ENCODE measurements around the gene RIMBP2.
"Not testable (repeated sequence)": the region's sequence is repeated elsewhere in the genome, so short reads cannot be mapped to it uniquely, and the experiment has no call there.

RIMBP2 gene

DNA sequence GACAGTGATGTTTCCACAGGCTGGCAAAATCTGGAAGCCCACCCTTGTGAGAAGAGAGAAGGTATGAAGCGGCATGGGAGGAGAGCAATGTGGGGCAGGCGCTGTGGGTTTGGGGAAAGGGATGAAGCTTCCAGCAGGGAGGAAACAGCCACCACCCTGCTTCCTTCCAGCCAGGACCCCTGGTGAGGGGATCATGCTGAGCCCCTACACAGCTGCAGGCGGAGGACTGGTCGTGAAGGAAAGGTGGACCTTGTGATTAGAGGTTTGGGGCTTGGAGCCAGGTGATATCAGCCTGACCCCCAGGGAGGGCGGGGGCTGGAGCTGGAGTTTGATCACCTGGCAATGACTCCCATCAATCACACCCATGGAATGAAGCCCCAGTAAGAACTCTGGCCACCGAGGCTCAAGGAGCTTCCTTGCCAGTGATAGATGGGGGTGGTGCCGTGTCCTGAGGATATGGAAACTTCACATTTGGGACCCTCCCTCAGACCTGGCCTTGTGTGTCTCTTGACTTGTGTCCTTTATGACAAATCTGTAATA, 48.6 kb downstream of the RIMBP2 start:
- Histone ChIP-seq H3K4me3 (no peak overlapping the region), H3K27ac (no peak overlapping the region)

DNA sequence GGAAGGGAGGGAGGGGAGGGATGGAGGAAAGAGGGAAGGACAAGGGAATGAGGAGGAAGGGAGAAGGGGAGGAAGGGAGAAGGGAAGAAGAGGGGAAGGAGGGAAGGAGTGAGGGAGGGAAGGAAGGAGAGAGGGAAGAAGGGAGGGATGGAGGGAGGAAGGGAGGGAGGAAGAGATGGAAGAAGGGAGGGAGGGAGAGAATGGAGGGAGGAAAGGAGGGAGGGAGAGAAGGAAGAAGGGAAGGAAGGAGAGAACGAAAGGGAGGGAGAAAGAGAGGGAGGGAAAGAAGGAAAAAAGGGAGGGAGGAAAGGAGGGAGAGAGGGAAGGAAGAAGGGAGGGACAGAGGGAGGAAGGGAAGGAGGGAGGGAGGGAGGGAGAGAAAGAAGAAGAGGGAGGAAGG, 49.5 kb downstream of the RIMBP2 start:
- Histone ChIP-seq H3K27ac (no peak overlapping the region), H3K4me3 (no peak overlapping the region)

DNA sequence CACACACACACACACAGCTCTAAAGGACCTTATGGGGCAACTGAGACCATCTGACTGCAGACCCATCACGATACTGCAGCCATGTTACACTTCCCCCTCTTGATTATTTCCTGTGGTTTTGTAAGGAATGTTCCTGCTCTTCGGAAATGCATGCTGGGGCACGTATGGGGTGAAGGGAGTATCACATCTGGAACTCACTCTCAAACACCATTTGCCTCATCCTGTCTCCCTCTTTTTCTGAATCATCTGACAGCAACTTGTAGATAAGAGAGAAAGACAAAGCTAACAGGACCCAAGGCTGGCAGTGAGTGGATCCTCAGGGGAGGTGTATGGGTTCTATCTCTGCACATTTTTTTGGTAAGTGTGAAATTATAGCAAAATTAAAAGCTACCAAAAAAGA, 50.3 kb downstream of the RIMBP2 start:
- Histone ChIP-seq H3K4me3 (no peak overlapping the region), H3K27ac (no peak overlapping the region)

DNA sequence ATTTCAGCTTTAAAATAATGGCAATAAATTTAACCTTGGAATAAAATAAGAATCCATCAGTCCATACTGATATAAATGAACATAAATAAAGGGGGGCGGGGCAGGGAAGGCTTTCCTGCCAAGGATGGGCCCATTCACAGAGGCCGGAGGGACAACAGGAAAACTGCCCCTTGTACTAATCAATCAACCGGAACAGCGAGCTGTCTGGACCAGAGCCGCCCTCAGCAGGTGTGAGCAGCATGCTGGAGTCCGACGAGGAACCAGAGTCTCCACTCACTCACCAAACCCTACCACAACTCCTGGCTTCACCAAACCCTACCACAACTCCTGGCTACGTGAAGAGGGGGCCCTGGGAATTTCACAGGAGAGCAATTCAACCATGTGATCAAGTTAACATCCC, 51.3 kb downstream of the RIMBP2 start:
- no peak overlapping the region for H3K4me3 ChIP-seq
- H3K27ac ChIP-seq: no peak overlapping the region

DNA sequence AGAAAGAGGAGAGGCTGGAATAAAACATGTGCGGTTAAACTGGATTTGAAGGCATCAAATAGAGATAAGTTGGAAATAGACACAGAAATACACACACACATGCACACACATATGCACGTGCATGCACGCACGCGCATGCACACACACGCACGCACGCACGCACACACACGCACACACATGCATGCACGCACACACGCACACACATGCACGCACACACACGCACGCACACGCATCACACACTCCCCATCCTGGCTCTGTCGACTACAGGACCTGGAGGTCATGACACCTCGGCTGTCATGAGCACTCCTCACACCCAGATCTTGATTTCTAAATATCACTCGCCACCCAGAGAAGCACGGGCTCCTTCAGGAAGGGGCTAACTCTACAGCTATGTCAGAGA, 51.8 kb downstream of the RIMBP2 start:
- Histone ChIP-seq H3K27ac (no peak overlapping the region), H3K4me3 (no peak overlapping the region)

DNA sequence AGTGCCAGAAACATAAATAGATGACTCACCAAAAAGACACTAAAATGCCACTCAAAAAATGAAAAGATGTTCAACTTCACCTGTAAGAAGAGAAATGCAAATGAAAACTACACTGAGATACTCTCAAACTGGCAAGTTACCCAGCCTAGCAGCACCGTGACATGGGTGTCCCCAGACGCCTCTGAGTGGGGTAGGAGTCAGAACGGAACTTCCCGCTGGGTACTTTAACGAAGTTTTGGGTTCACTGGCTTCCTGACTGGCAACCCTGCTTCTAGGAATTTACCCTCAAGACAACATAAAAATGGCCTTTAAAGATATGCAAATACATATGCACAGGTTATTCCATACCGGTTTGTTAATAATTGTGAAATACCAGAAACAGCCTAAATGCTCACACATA, 52.6 kb downstream of the RIMBP2 start:
- no peak overlapping the region for H3K4me3 ChIP-seq
- no peak overlapping the region for H3K27ac ChIP-seq

DNA sequence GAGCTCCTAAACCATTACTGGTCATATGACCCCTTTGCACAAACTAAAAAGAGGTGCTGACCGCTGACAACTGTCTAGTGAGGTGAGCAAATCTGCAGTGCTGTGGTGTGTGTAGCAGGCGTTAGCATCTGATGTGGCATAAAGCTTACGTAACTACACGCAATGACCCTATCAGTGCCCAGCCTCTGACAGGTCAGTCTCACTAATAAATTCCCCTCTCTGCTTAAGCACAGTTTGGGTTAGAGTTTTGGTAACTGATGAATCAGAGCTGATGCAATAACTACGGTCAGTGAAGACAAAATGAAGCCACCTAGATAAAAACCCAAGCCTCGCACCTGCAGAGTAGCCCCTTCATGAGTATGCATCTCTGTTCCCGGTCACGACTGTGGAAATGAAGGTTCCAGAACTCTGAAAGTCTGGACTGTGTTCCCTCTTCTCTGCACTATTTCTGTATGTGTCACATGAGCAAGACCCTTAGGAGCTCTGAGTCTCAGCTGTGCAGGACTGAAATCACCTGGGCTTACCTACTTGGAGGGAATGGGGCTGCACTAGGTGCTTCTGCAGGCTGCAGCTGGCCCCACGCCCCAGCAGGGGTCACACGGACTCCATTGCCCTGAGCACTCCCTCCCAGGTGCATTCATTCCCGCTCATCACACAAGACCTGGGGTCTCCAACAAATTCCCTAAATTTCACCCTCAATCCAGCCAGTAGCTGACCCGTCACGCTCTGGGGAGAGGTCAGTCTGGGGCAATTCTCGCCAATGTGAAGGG, 54.4 kb downstream of the RIMBP2 start:
- no peak overlapping the region for H3K27ac ChIP-seq
- H3K4me3 ChIP-seq: no peak overlapping the region

DNA sequence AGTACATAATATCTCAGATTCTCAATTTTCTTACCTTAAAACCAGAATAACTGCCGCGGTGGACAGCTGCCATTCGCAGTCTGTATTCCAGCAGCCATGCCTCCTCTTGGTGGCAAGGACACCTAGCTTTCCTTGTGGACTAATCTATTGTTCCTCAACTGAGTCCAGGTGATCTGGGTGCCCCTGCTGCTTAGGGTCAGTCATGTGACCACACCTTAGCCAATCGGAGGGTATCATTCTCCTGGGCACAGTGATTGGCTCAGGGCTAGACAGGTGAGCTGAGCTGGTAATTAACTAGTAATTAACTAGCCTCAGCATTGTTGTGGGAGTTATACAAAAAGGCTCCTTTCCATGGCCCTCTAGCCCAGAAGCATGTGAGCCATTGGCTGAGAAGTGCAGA, 55.0 kb downstream of the RIMBP2 start:
- Histone ChIP-seq H3K27ac (no peak overlapping the region), H3K4me3 (no peak overlapping the region)

DNA sequence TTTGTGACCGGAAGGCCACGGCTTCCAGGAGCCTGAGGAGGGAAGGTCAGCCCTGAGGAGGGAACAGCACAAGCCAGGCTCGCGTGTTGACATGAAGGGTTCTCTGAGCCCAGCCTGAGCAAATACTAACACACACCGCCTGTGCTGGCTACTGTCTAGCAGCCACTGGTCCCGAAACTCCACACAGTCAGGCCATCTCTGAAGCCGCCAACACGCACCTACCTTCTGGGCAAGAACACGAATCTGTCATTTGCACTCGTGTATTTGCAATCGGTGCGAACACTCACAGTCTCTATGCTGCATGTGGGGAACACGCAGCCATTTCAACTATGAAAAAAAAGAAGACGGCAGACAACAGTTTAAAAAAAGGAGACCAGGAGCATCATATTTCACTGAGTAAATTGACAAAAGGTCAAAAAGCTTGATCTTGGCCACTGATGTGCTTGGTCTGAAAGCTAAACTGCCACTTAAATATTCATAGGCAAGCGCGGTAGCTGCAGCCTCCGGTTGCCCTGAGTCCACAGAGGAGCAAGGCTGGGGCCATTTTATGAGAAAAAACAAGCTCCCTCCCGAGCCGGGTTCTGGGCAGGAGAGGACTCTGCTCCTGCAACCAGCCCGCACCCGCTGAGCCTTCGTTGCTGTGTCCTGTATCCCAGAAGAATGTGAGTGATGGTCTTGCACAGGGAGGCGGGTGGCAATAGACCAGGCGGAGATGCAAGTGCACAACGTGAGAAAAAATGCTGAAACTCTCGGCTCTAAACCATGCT, 57.8 kb downstream of the RIMBP2 start:
- no peak overlapping the region for H3K27ac ChIP-seq
- no peak overlapping the region for H3K4me3 ChIP-seq

DNA sequence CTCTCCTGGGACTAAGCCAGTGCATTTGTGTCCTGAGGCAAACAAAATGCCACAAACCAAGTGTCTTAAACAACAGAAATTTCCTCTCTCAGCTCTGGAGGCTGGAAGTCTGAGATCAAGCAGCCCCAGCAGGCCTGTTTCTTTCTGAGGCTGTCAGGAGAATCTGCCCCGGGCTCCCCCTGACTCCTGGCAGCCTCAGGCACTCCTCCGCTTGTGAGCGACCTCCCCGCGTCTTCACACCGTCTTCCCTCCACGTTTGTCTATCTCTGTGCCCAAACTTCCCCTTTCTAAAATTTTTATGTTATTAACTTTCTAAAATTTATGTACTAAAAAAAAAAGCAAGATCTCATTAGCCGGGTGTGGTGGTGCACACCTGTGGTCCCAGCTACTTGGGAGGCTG, 59.7 kb downstream of the RIMBP2 start:
- no peak overlapping the region for H3K4me3 ChIP-seq
- no peak overlapping the region for H3K27ac ChIP-seq

DNA sequence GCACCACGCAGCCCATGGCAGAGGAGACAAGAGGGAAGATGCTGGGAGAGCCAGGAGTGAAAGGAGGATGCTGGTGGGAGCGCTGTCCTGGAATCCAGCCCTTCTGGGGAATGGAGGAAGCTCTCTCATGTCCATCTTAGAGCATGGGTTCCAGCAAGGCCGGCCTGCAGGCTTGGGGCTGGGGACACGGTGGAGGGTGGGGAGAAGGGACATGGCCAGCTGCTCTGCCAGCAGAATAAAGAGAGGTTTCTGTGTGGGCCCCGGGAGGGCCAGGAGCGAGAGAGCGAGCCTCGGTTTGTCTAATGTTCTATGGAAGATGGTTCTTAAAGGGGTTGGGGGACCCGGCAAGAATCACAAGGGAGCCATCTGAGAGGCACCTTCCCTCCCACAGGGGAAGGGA, 60.2 kb downstream of the RIMBP2 start:
- Histone ChIP-seq H3K27ac (no peak overlapping the region), H3K4me3 (no peak overlapping the region)

DNA sequence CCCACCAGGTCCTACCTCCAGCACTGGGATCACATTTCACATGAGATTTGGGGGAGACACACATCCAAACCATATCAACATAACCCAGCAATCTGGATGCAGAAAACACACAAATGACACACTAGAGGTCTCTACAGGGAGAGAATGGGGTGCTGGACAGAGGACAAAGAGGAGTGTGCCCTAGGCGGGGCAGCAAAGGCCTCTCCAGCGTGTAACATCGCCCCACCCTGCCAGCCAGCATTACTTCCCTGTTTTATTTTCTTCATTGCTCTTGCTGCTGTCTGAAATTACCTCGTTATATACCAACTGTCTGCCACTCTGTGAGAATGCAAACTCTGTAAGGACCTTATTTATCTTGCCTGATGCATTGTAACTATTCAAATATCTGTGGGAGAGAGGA, 61.1 kb downstream of the RIMBP2 start:
- H3K4me3 ChIP-seq: no peak overlapping the region
- no peak overlapping the region for H3K27ac ChIP-seq

DNA sequence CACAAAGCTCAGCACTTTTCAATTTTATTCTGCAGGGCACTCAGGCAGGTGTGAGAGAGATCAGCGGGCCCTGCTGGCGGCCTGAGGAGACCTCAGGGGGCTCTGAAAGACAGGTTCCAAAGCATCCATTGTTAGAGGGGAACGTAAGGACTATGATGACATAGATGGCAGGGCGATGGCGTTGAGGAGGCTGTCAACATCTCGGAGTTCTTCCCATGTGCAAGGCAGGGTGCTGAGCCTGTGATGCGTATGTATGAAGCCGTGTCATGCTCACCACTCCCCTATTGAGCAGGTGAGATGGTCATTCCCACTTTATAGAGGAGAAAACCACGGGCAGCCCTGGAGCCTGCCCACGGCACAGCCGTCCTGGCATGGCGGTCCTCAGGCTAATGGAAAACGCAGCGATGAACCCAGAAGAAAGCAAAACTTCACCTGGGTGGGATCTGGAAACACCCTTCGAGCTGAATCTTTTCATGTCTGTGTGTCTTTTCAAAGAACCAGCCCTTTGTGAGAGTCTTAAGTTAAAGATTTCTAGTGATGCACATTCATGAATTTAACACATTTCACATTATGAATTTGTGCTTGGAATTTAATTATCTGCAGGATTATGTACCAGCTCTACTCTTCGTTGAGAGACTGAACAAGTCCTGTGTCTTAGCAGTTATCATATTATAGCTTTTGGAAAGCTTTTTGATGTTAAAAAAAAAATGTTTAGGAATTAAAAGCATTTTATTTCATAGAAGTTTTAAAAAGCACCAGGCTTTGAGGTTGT, 64.7 kb downstream of the RIMBP2 start:
- no peak overlapping the region for H3K27ac ChIP-seq
- no peak overlapping the region for H3K4me3 ChIP-seq

DNA sequence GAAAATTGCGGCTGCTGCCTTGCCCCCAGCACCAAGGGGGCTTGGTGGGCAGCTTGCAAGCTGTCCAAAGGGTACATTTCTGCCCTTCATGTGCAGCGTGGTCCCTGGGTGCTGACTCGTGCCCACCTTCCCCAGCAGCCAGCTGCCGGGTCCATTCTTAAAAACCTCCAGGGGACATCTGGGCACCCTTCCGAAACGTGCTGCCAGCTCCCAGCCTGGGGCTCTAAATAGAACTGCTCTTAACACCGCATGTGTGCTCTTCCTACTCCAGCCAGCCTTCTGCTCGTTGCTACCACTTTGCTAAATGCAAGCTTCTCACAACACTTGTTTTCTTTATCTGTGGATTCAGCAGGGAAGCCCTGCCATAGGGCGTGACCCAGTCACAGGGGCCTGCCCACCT, 66.0 kb downstream of the RIMBP2 start:
- no peak overlapping the region for H3K27ac ChIP-seq
- H3K4me3 ChIP-seq: no peak overlapping the region

DNA sequence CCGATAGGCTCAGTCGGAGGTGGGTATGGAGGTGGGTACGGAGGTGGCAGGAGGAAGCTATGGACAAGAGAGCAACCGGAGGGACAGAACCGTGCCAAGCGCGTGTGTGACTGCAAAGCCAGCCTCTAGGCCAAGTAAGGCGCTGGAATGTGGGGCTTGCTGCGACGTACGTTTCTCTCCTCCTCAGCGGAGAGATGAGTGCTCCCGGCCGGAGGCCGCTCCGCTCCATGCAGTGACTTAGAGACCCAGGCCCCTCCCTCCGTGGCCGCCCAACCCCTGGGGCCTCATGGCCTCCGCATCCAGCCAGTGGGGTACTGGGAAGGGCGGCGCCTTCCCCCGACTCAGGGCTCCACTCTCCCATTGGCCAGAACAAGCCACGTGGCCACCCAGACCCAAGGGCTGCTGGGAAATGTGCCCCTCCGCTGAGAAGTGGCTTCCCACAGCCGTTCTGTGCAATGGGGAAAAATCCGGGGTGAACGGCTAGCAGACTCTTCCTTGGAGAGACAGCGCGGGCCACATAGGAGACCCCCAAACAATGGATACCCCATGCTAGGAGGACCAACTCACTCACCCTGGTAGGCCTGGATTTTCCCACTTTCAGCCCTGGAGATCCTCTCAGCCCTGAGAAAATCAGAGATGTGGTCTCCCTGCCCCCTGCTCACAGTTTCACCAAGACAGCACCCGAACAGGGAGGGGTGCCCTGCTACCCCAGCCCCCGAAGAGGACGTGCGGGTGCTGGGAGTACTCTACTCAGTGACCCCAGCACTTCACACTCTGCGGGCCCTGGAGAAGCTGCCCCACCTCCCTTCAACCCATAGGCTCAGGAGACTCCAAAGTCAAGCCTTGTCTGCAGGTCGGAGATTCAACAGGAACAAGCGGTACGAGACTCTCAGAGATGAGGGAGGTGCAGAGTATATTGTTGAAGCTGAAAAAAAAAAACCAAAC, 66.7 kb downstream of the RIMBP2 start:
- H3K4me3 ChIP-seq: no peak overlapping the region
- H3K27ac ChIP-seq: no peak overlapping the region

DNA sequence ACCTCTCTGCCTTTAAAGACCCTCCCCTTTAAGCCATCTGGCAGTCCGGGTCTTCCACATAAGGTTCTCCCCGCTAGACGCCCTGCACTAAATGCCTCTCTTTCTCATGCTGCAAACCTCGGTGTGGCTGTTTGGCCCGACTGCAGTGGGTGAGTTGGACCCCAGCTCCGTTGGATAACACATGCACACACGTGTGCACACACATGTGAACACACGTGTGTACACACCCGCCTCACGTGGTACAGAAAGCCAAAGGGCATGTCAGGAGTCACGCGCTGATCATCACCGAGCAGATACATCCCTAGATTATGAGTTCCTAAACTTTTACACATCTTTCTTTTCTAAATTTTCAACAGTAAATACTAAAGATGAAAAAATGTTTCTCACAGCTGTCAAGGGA, 68.3 kb downstream of the RIMBP2 start:
- Histone ChIP-seq H3K27ac (no peak overlapping the region), H3K4me3 (no peak overlapping the region)

DNA sequence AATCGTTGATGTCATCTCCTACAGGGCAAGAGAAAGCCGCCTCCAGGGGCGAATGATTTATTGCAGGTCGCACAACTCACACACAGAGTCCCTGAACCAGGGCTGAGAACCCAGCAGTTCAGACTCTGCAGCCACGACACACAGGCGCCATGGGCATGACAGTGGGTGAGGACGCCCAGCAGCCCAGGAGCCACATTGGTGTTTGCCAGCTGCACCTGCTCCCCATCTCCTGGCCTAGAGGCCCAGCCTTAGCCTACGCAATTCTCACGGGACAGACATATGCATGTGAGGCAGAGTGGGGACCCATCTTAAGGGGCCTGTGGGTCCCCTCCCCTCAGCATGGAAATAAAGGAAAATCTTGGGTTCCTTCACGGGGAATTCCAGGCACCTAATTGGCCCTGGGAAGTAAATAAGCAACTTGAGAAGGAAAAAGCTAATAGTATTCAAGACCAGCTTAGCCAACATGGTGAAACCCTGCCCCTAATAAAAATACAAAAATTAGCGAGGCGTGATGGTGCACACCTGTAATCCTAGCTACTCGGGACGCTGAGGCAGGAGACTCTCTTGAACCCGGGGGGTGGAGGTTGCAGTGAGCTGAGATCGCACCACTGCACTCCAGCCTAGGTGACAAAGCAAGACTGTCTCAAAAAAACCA, 69.3 kb downstream of the RIMBP2 start:
- no peak overlapping the region for H3K4me3 ChIP-seq
- no peak overlapping the region for H3K27ac ChIP-seq

DNA sequence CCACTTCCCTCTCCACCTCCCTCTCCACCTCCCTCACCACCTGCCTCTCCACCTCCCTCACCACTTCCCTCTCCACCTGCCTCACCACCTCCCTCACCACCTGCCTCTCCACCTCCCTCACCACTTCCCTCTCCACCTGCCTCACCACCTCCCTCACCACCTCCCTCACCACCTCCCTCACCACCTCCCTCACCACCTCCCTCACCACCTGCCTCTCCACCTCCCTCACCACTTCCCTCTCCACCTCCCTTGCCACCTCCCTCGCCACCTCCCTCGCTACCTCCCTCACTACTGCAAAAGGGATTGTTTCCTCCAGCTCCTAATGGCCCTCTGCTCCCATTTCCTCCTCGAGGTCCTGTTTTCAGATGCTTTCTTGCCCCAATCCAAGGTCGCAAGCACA, 69.9 kb downstream of the RIMBP2 start:
- H3K4me3 ChIP-seq, H3K27ac ChIP-seq: not testable (repeated sequence)

DNA sequence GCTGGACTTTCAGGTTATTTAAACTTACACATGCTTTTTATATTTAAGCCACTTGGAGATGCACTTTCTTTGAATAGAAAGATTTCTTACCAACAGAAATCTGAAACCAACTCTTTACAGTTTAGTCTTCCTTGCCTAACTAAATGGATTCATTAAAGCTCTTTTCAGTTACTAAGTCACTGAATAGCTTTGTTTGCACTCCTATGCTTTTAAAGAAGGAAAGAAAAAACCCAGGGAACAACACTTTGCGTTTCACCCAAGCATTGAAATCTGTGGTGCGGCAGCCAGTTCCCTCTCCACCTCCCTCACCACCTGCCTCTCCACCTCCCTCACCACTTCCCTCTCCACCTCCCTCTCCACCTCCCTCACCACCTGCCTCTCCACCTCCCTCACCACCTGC, 70.3 kb downstream of the RIMBP2 start:
- Histone ChIP-seq H3K27ac (no peak overlapping the region), H3K4me3 (no peak overlapping the region)

Data from skin epidermis (tissue), 12 donors.